HK-2 (cell line): ENCODE data around the gene OPTC.
"Not testable (repeated sequence)": the region's sequence is repeated elsewhere in the genome, so short reads cannot be mapped to it uniquely, and the experiment has no call there.

Experiments used
- DNase-seq: peaks from one replicate; pipeline ENCODE4 v3.0.0-alpha.2; 2018; ENCODE audit not compliant: unreplicated experiment

The OPTC gene

DNA sequence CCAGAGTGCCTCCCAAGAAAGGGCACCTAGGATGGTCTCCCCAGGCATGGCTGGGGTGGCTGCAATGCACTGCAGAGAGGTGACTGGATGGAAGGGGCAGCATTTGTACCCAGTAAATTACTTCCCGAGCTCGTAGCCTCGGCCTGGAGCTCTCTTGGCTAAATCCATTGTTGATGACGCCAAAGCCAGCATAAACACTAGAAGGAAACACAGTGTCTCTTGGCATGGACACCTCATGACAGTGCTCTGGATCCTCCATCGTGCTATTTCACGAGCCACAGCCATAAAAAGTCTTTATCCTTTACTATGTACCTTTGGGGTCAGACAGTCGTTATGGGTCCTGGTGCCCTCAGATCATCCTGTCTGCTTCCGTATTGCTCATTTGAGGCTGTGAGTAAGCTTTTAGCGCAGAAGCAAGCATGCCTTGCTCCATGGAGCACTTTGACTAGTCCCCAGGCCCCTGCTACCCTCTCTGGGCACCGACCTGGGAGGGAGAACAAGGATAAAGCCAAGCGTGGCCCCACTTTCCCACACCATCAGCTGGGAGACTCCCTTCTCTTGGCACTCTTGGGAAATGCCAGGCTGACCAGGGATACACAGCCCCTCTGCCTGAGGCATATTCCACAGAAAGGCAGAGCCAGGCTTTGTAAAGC lies 28.7 kb upstream of the OPTC start:
- DNase-seq, result no peak

DNA sequence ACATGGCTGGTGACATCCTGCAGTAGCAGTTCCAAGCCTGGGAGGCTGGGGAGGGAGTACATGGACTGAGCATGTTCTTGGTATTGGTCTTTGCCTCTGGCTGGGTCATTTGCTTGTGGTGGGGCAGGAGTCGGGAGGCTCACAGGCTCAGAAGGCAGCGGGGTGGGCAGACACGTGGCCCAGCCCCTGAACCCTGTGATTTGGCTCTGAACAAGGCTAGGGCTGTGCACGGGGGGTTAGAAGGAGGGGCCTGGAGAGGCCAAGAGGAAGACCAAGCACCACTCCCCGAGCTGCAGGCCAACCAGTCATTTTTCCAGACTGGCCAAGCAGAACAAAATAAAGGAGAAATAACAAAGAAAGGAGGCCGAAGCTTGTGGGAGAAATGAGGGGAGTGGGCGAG lies 28.0 kb upstream of the OPTC start:
- no peak for DNase-seq

DNA sequence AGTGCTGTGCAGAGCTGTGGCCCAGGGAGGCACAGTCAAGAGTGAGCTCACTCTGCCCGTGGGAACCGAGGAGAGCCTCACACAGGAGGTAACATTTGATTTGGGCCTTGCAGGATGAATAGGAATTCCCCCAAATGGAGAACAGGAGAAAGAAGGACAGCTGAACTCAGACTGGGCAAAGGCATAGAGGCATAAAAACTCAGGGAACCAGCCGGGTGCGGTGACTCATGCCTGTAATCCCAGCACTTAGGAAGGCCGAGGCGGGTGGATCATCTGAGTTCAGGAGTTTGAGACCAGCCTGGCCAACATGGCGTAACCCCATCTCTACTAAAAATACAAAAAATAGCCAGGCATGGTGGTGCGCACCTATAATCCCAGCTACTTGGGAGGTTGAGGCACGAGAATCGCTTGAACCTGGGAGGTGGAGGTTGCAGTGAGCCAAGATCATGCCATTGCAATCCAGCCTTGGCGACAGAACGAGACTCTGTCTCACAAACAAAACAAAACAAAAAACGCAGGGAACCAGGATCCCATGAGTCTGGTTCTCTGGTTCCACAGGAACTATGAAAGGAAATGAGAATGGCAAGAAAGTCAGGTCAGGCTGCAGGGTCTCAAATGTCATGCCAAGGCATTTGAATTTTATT lies 26.9 kb upstream of the OPTC start:
- DNase-seq, result not testable (repeated sequence)

DNA sequence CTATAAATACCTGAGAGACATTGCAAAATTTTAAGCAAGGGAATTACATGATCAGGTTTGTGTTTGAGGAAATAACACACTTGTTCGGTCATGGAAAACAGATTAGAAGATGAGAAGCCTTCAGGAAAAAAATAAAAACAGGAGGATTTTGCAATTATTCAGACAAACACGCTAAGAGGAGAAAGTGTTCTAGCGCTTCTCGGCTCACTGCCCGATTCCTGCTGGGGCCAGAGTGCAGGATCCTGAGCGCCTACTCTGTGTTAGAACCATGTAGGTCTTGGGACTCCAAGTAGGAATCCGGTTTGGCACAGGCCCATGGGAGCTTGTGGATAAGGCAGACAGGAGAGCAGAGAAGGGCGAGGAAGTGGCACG lies 26.4 kb upstream of the OPTC start:
- no peak for DNase-seq

DNA sequence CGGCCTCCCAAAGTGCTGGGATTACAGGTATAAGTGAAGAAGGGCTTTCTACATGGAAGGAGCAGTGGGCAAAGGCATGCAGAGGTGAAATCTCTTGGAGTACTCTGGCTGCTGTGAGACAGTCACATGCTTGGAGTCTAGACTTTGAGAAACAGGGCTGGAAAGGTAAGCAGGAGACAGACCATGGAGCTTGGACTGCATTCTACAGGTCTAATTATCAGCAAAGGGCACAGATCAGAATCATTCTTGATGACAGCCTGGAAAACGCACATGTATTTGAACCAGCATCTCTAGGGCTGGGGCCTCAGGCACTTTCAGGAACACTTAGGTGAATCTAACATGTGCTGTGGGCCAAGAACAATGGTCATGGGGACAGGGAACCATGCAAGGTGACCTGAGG lies 25.6 kb upstream of the OPTC start:
- DNase-seq, result no peak

DNA sequence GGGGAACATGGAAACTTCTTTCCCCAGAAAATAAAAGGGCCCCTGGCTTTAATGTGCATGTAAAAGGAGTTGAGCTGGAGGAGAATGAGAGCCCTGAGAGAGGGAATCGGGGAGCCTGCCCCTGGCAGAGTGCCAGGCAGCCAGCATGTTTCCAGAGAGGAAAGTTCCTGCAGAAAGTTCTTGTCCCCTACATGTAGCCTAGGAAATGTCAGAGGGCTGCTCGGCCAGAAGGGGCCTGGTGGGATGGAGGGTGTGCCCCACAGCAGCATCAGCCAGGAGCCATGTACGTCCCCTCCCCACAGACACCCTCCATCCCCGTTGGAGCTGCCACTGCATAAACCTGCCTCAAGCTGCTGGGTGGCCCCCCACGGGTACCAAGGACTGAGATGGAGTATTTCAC lies 23.7 kb upstream of the OPTC start:
- DNase-seq, result no peak

DNA sequence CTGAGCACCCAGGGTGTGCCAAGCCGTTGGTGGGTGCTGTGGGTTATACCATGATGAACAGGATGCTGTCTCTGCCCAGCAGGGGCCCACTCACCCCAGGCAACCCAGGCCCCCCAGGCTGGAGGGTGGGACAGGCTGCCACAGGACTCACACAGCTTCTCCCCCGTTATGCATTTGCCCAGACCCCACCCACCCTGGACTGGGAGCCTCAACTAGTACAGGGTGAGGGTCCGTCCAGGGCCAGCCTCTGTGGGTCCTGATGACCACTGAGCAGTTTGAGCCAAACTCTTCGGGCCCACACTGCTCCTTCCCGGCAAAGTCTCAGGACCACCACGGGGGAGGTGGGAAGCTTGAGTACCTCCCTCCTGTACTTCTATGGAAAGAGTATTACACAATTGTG lies 22.1 kb upstream of the OPTC start:
- no peak for DNase-seq

DNA sequence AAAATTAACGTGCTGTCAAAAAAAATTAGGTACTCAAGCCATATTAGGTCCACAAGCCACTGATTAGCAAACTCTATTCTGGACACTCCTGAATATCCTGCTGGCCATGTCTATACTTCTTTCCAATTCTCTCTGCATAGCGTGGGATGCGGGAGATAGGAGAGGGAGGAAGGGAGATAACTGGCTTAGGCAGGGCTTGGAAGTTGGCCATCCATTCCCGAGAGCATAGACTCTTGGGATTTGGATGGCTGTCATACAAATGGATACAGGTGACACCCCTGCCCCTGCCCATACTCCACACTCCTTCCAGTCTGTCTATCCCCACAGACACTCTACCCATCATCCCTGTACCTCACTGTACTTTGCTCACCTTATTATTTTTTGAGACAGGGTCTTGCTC lies 20.7 kb upstream of the OPTC start:
- DNase-seq, result no peak

DNA sequence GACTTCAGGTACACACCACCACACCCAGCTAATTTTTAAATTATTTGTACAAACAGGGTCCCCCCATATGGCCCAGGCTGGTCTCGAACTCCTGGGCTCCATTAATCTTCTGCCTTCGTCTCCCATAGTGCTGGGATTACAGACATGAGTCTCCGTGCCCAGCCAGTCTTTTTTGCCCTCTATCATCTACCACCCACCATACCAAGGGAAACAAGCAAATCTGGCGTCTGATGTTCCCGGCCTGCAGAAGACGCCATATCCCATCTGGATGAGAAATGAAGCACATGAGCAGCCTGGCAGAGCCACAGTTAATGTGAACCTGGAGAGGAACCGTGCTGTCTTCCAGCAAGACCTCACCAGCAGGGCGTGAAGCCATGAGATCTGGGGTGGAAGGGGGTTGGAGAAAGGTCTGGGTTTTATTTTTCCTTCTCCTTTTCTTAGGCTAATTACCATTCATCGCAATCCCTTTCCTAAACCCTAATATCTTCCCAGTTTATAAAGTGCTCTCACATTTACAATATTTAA lies 20.1 kb upstream of the OPTC start:
- DNase-seq, result no peak

DNA sequence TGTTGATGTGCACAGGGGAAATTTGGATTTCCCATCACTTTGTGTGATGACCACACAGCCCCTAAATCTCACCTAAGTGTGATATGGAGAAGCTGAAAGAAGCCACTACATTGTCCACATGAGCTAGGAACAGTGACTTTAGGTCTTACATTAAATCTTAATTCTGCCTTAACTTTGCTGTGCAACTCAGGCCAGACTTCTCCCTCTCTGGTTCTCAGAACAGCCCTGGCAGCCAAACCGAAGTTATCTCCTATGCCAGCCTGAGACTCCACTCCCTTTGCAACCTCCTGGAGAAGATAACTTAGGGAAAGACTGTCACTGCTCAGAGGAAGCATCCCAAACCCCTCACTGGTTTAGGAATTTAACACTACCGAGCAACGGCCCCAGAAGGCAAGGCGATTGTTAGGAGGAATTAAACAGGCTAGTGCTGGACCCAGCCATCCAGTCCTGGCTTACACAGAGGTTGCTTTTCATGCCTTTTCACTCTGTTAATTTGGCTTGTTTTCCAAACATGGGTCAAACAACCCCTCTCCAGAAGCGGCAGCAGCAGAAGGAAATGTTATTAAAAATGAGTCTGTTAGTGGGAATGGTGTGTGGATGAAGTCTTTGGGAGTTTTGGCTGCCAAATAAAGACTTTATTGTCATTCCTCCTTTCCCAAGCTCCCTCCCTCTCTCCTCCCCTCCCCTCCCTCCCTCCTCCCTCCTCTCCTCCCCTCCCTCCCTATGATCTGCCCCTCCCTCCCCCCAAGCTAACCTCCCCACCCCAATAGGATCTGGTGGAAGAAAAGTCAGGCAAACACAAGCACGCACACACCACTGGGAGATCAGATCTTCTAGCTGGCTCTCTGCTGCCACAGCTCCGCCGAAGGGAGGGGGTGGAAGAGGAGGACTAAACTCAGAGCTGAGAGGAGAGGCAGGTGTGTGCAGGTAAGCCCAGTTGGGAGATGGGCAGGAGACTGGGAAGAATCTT lies 18.7 kb upstream of the OPTC start, which contains the start of gene PRELP:
TSS of gene PRELP (plus strand) at position 795 of the 970 bp plus-strand sequence. CDS start 7,379 bp downstream, outside the sequence.
- DNase-seq, result no peak

DNA sequence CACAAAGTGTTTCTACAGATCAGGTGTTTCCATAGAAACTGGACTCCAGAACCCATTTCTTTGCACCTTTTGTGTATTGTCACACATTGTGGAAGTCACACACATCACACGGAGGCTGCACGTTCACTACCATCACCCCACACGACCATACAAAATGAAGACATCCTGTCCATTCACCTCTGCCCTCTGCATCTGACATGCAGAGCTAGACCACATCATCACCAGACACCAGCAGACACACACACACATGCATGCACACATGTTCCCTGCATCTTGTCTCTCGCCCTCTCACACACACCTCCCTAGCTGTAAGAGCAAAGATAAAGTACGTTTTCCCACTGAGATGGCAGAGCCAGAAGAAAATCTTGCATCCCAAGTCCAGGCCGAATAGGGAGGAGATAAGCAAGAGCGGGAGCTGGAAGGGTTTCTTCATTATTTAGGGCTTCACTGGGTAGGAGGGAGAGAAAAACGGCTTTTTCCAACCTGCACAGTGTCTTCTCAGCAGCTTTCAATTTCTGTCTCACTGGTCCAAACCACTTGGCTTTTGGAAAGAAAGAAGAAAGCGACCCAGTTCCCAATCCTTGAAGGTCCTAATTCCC lies 17.6 kb upstream of the OPTC start:
- DNase-seq, result no peak

DNA sequence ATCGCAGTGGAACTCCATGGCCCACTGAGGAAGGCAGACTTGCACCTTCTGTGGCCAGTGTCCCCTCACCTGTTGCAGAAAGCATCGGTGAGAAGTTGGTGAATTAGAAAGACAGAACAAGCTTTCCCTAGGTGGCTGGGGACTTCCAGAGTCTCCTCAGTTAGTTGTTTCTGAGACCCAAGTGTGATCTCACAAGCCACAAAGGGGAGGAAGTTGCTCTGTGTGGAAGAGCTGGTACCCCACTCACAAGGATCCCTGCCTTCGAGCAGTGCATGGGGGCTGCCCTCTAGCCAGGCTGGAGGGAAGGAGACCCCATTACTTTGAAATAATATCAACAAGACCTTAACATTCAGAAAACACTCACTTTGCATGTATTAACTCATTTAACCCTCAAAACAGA lies 16.2 kb upstream of the OPTC start:
- no peak for DNase-seq

DNA sequence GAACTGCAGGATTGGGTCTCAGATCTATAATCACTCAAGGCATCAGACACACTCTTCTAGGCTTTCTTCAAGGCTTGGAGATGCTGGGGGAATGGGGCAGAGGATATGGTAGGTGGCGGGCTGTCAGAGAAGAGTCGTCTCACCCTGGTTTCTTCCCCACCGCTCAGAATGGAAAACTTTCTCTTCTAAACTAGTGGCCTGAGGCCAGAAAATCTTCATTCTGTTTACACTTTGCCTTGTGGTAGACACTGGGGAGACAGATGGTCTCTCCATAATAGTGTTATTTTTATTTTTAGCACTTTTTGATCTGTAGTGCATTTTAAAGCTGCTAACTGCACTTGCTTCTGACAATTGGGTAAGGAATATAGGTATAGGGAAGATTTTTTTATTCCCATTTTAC lies 15.7 kb upstream of the OPTC start:
- DNase-seq, result no peak

DNA sequence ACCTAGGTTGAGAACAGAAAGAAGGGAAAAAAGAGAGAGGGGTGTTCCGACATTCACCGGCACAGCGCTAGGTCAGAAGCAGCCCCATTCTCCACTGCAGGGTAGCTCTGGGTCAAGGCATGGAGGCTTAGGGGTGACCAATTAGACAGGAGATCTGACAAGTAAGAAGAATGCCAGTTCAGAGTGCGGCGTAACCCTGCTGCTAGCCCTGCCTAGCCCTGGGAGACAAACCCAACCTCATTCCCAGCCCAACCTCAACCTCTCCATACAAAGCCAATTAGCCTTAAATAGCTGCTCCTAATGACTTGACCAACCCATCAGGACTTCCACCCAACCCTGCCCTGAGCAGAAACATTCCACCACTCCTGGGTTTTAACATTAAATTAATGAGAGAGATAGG lies 15.0 kb upstream of the OPTC start:
- DNase-seq, result no peak

DNA sequence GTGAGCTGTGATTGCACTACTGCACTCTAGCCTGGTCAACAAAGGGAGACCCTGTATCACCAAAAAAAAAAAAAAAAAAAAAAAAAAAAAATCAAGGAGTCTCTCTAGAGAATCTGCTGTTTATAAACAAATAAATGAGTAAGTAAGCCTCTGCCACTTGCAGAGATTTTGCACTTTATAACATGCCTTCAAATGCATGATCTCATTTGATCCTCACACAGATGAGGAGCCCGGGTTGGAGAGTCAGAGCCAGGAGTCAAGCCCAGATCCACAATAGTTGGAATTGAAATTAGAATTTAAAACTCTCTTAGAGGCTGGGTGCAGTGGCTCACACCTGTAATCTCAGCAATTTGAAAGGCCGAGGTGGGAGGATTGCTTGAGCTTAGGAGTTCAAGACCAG lies 14.3 kb upstream of the OPTC start:
- DNase-seq, result no peak

DNA sequence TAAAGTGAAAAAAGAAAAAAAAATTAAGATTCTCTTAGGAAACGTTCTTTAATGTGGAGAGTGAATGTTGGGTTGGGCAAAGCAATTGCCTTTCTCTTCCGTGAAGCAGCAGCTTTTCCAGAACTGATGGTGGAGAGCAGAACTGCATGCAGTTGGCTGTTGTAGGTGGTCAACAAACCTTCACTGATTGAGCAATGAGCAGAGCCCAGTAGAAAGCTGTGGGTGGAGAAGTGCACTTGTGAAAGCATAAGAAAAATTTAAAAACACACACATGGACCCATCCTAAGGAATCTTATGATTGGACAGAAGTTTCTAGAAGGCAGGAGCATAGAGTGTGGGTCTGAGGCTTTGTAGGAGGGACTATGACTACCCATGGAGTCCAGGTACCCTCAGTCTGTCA lies 13.9 kb upstream of the OPTC start:
- DNase-seq, result no peak

DNA sequence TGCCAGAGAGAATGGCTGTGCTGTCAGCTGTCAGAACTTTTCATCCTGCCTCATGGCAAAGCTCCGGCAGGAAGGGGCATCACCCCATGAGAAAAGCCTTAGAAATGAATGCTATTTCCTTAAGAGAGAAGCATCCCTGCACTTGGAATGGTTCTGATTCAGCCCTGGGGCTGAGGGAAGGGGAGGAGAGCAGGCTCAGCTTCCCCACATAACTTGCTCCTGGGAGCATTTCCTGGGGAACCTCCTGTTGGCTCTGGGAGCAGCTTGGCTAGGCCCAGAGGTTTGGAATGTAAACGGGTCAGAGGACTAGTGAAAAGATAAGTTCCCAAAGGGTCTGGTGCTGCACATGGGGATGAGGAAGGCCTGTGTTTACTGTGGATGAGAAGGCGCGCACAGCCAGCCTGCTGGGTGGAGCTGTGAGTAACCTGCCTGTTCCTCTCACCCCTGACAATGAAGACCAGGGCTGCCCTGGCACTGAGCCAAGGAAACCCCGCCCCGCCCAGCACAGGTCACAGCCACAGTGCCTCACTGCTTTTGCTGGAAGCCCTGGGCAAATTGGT lies 13.3 kb upstream of the OPTC start:
- DNase-seq, result peak; percentile 57

DNA sequence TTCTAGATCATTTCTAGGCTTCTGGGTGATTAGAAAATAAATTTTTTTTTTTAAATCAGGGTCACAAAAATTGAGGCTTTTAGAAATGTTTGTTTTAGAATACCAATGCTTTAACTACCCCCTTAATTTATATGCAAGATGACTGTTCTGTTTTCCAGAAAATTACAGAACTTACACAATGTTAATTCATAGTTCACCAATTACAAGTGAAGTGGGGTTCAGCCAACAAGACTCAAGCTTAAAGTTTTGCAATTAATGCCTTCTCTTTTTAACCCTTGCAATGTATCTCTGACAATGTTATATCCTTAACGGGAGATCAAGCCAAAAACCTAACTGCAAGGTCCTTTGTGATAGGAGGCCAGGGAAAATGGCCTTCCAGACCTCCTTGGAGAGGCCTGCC lies 12.8 kb upstream of the OPTC start:
- no peak for DNase-seq

DNA sequence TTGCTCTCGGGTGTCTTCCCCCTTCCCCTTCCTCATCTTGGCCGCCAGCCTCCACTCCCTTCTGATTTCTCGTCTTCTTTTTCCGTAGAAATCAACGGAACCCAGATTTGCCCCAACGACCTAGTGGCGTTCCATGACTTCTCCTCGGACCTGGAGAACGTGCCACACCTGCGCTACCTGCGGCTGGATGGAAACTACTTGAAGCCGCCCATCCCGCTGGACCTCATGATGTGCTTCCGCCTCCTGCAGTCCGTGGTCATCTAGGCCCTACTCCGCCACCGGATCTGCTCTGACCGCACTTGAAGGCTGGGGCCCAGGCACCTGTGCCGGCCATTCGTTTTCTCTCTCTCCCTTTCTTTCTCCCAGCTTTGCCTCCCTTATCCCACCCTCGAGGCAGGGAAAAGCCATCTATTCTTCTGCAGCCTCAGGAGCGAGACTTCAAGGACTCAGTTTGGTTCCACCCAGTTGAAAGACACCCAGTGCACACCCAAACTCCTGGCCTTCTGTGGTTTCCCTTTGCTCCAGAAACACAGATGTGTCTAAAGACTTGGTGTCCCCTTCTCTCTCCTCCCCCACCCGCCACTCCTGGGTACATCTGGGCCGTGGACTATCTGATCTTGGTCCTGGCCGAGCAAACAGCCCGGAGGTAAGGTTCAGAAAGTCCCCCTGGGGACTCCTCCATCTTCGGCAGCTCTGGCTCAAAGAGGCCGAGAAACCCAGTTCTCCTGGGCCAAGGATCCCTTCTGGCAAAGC lies 7.2 kb upstream of the OPTC start:
- no peak for DNase-seq

DNA sequence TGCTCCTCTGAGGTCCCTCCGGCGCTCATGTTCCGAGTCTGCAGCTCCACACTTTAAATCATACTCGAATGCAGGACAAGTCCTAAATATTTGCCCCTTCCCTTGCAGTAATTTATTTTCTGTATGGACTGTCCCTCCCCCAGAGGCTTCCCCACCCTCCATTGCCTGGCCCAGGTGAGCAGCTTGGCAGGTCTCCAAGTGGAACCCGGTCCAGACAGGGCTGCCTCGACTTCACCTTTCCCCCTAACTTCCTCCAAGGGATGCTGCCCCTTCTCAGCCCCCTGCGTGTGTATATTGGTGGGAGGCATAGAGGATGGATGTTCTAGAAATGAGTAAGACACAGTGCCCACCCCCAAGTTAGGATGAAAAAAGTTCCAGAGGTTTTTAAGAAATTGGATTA lies 5.4 kb upstream of the OPTC start:
- no peak for DNase-seq

DNA sequence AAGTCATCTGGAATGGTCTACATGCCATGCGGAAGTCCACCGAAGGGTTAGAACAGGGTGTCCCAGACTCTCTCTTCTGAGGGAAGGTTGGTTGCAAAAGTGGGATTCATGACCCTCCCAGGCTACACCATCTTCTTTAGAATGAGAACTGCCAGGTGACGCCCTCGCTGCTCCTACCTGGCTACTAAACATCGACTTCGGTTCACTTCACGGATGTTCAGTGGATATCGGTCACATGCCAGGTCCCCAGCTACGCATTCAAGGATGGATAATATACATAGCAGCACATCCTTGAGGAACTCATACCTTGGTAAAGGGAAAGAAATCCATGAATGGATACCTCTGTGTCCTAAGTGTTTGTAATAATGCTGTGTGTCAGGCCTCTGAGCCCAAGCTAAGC lies 3.3 kb upstream of the OPTC start:
- DNase-seq, result no peak
